Gastrocnemius medialis (tissue), 4 donors: ENCODE measurements around the gene ARF1. TPM values are rescaled to one million over a fixed set of nuclear protein-coding genes. Genes with fewer than 3 reads are reported as not detected.
A peak's percentile ranks its signal among the peaks of the same experiment; 100 is the strongest.

Source experiments
- ATAC-seq, 2 donors: fragments of 150-250 bp; one replicate each; pipeline ENCODE4 v1.9.1; 2016
- DNase-seq, 2 donors: peaks; one replicate each; pipeline ENCODE4 v3.0.0-alpha.2; 2019
- H3K27ac ChIP-seq, 4 donors: fragments of 200-600 bp; sonication (generic); 1 replicate in 1 of 4; 2 replicates in 3 of 4; pipeline ENCODE4 v1.5.1; 2016 to 2018; ENCODE audit warnings: mild to moderate bottlenecking in 2 of 4, moderate library complexity in 1 of 4
- H3K27me3 ChIP-seq, 3 donors: fragments of 200-600 bp; sonication (generic) in 2 of 3; 1 replicate in 1 of 3; 2 replicates in 2 of 3; pipeline versions ENCODE4 v1.5.1 to v1.6.0; 2016 to 2019; ENCODE audit warnings: mild to moderate bottlenecking in 1 of 3, moderate library complexity in 1 of 3
- H3K36me3 ChIP-seq, 2 donors: fragments of 200-600 bp; sonication (generic) in 1 of 2; one replicate each; pipeline ENCODE4 v1.5.1; 2017 to 2018
- H3K4me1 ChIP-seq, 2 donors: fragments of 200-600 bp; sonication (generic) in 1 of 2; one replicate each; pipeline ENCODE4 v1.5.1; 2016 to 2017; ENCODE audit warnings: mild to moderate bottlenecking in 2 of 2
- H3K4me3 ChIP-seq, 4 donors: fragments of 200-600 bp; sonication (generic) in 3 of 4; 1 replicate in 1 of 4; 2 replicates in 3 of 4; pipeline ENCODE4 v1.5.1; 2016 to 2019; ENCODE audit warnings: mild to moderate bottlenecking in 2 of 4
- H3K9me3 ChIP-seq, 3 donors: fragments of 200-600 bp; sonication (generic) in 2 of 3; 1 replicate in 1 of 3; 2 replicates in 2 of 3; pipeline ENCODE4 v1.5.1; 2016 to 2019
- POLR2A ChIP-seq, 2 donors: fragments of 450-650 bp; IDR thresholded peaks; one replicate each; pipeline ENCODE4 v1.6.1; 2017; ENCODE audit warnings: antibody characterized with exemption in 2 of 2, mild to moderate bottlenecking in 2 of 2, moderate library complexity in 2 of 2
- in situ Hi-C, 4 donors: fragments of 200-750 bp; cut with MboI; loops; one replicate each; pipeline versions ENCODE4 v1.15.0 to v1.8.0; 2017; ENCODE audit warnings: low sequenced_read_pairs in 4 of 4
- intact Hi-C: fragments of 100-400 bp; cut with DNase I; formaldehyde crosslinking; loops from one replicate; pipeline ENCODE4 v1.15.1; 2023; ENCODE audit warnings: low total_unique reads
- total RNA-seq, 4 donors: library from RNA; depleted of rRNA; stranded (reverse); fragments of >200 nt; gene quantifications; one replicate each; pipeline versions ENCODE4 v1.1.0 to v1.2.3, GENCODE V29; 2016
- TF ChIP-seq, protein P1 (sequence below), 5 experiments: fragments of 450-650 bp in 3 of 5; fragments of 200-600 bp in 2 of 5; sonication (generic) in 2 of 5; IDR thresholded peaks in 4 of 5; conservative IDR thresholded peaks in 1 of 5; 1 replicate in 4 of 5; 2 replicates in 1 of 5; pipeline ENCODE4 v1.5.1; 2016 to 2019; ENCODE audit warnings: antibody characterized with exemption in 5 of 5, mild to moderate bottlenecking in 3 of 5, moderate library complexity in 3 of 5

ARF1 gene
- total RNA-seq, 4 donors from 2014 or later = 234 to 422 (median 306) TPM

DNA sequence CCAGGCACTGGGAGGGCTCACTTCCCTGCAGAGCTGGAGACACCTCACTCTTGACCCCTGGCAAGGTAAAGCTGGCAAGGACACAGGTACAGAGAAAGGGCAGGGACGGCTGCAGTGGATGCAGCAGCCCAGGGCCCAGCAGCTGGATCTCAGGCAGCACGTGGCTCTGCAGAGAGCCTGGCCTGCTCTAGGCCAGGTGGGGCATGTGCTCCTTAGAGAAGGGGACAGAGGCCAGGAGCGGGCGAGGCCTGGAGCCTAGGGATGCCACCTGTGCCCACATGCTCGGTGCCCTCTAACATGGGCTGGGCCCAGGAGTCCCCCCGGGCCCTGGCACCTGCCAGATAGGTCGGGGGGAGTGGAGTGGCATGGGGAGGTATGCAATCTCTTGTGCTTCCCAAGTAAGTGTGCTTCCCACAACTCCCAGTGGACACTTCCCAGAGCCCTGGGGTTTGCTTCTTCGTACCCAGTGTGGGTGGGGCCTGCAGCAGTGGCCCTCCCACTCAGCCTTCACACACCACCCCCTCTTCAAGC, 45.7 kb upstream of the ARF1 start:
- Histone ChIP-seq H3K4me3 (no peak overlapping the region), H3K27me3 (peaks cover 22 to 32% (median 31%) of the 10 kb centered on the region in 3 donors), H3K9me3 (peaks cover 0 to 5% (median 0%) of the 10 kb centered on the region in 3 donors), H3K36me3 (no peaks in the 10 kb centered on the region), H3K4me1 (no peaks in the 10 kb centered on the region), H3K27ac (no peak overlapping the region)
- intact Hi-C loops (no loop called here), in situ Hi-C loops (no loop called here)
- no peak for TF ChIP-seq POLR2A (IDR thresholded peaks at IDR 0.05)
- TF ChIP-seq, protein P1, sequence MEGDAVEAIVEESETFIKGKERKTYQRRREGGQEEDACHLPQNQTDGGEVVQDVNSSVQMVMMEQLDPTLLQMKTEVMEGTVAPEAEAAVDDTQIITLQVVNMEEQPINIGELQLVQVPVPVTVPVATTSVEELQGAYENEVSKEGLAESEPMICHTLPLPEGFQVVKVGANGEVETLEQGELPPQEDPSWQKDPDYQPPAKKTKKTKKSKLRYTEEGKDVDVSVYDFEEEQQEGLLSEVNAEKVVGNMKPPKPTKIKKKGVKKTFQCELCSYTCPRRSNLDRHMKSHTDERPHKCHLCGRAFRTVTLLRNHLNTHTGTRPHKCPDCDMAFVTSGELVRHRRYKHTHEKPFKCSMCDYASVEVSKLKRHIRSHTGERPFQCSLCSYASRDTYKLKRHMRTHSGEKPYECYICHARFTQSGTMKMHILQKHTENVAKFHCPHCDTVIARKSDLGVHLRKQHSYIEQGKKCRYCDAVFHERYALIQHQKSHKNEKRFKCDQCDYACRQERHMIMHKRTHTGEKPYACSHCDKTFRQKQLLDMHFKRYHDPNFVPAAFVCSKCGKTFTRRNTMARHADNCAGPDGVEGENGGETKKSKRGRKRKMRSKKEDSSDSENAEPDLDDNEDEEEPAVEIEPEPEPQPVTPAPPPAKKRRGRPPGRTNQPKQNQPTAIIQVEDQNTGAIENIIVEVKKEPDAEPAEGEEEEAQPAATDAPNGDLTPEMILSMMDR (IDR thresholded peaks at IDR 0.05 in 4 of 5, conservative IDR thresholded peaks at IDR 0.05 in 1 of 5) = no peak
- no peak for DNase-seq
- no peak for ATAC-seq

DNA sequence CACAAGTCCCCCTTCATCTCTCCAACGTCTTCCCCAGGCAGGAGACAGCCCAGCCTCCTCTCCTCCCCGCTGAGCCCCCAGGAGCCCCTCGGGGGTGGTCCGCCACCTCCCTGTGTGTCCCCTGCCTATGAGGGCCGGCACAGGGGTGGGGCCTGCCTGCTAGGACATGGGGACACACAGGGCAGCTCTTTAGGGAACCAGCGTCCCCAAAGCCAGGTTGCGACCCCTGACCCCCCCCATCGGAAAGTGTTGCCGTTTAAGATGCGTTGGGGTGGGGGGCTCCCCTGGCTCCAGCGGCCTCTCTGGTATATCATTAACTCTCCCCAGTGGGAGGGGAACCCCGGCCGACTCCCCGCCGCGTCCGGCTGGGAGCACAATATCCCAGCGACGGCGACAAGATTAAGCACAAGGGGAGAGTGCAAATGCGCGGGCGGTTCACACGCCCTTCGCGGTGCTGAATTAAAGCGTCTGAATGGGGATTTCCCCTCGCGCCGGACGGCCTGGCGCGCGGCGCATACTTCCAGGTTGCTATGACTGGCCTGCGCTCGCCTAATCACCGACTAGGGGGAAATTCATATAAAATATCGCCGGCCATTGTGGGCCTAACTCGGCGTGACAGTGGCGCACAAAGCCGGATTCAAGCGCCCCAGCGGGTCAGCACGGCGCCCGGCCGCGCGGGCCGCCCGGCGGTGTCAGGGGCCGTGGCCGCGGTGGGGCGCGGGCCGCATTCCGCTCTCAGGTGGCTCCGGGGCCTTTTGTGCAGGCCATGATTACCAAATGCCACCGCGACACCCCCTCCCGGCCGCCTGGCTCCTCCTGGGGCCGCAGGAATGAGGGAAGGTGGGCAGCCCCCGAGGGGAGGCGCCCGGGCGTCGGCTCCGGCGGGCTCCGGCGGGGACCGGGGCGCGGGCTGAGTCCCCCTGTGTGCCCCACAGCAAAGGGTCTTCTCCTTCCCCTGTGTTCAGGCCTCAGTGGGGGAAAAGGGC, 44.8 kb upstream of the ARF1 start:
- DNase-seq = no peak
- Histone ChIP-seq H3K27ac (no peak overlapping the region), H3K9me3 (peaks cover 0 to 5% (median 0%) of the 10 kb centered on the region in 3 donors), H3K4me3 (peak overlapping the region in 3 of 4 donors; percentile 25 to 53 (median 32)), H3K36me3 (no peaks in the 10 kb centered on the region), H3K4me1 (no peaks in the 10 kb centered on the region), H3K27me3 (peaks cover 22 to 32% (median 31%) of the 10 kb centered on the region in 3 donors)
- in situ Hi-C loops (no loop called here), intact Hi-C loops (no loop called here)
- TF ChIP-seq, protein P1 (IDR thresholded peaks at IDR 0.05 in 4 of 5, conservative IDR thresholded peaks at IDR 0.05 in 1 of 5) = no peak
- TF ChIP-seq POLR2A (IDR thresholded peaks at IDR 0.05) = no peak
- ATAC-seq = no peak

DNA sequence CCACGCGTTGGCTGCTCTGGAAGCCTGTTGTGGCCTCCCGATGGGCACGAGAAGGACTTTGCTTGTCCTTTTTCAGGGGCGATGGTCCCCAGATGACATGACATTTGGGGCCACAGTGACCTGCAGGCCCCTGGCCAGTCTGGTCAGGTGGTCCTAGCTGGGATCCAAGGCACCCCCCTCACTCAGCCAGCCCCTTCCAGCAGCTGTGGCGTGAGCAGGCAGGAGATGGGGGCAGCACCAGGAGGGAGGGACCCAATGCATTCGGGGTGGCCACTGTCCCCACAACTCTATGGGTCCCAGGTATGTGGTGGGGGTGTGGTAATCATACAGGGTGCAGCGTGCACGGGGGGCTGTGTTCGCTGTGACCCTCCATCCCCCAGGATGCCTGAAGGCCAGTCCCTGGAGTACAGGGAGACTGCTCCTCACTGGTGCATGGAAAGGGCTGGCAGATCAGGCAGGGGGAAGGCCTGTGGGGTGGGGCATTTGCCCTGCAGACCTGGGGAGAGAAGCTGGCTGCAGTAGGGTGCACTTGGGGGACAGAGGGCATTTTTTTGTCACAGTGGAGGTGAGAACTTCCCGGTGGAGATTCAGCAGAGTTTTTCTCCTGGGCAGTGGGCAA, 44.0 kb upstream of the ARF1 start:
- H3K4me3 ChIP-seq = no peak overlapping the region
- no peaks in the 10 kb centered on the region for H3K36me3 ChIP-seq
- no peak for ATAC-seq
- TF ChIP-seq, protein P1 (IDR thresholded peaks at IDR 0.05 in 4 of 5, conservative IDR thresholded peaks at IDR 0.05 in 1 of 5) = no peak
- TF ChIP-seq POLR2A (IDR thresholded peaks at IDR 0.05) = no peak
- H3K27ac ChIP-seq = no peak overlapping the region
- no peak for DNase-seq
- peaks cover 0 to under 1% (median 0%) of the 10 kb centered on the region in 3 donors for H3K9me3 ChIP-seq
- in situ Hi-C loops (no loop called here), intact Hi-C loops (no loop called here)
- H3K27me3 ChIP-seq = peaks cover 22 to 32% (median 31%) of the 10 kb centered on the region in 3 donors
- H3K4me1 ChIP-seq = no peaks in the 10 kb centered on the region

DNA sequence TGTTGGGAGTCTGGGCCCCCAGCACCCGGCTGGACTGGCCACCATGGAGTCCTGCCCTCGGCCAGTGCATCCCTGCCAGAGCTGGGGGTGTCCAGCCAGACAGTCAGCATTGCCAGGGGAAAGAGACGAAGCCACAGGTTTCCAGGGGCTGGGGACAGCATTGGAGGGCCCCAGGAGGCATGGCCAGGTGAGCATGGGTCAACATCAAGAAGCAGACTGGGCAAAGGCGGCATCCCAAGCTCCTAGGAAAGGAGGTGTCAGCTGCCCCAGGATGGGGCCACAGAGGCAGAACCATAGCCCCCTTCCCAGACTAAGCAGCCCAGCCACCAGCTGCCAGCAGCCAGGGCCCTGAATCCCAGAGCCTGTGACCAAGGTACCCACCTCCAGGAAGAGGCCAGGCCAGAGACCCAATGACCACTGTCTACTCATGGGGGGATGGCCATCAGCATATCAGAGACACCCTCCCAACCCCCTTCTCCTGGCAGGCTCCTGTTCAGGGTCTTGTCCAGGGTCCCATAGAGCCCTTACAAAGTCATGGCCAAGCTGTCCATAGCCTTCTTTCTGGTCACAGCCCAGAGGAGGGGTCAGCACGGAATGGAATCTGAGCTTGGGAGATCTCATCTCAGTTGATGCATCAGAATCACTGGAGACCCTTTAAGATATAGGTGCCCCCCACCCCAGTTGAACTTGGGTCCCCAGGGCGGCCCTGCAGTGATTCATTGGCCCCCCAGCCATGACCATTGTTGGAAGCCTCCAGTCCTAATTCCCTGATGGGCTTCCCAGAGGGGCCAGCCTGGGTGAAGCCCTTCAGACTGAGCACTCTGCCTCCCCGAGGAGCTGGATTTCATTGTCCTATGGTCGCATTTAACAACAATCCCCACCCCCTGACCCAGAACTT, 43.3 kb upstream of the ARF1 start:
- intact Hi-C loops = no loop called here
- no peak for ATAC-seq
- Histone ChIP-seq H3K27ac (no peak overlapping the region), H3K9me3 (no peaks in the 10 kb centered on the region), H3K27me3 (peaks cover 22 to 32% (median 31%) of the 10 kb centered on the region in 3 donors), H3K4me3 (no peak overlapping the region), H3K4me1 (no peaks in the 10 kb centered on the region), H3K36me3 (no peaks in the 10 kb centered on the region)
- no peak for TF ChIP-seq POLR2A (IDR thresholded peaks at IDR 0.05)
- TF ChIP-seq, protein P1 (IDR thresholded peaks at IDR 0.05 in 4 of 5, conservative IDR thresholded peaks at IDR 0.05 in 1 of 5) = no peak
- in situ Hi-C loops = no loop called here
- no peak for DNase-seq
